ENCODE results near the gene VSTM2B.

Gene VSTM2B

DNA sequence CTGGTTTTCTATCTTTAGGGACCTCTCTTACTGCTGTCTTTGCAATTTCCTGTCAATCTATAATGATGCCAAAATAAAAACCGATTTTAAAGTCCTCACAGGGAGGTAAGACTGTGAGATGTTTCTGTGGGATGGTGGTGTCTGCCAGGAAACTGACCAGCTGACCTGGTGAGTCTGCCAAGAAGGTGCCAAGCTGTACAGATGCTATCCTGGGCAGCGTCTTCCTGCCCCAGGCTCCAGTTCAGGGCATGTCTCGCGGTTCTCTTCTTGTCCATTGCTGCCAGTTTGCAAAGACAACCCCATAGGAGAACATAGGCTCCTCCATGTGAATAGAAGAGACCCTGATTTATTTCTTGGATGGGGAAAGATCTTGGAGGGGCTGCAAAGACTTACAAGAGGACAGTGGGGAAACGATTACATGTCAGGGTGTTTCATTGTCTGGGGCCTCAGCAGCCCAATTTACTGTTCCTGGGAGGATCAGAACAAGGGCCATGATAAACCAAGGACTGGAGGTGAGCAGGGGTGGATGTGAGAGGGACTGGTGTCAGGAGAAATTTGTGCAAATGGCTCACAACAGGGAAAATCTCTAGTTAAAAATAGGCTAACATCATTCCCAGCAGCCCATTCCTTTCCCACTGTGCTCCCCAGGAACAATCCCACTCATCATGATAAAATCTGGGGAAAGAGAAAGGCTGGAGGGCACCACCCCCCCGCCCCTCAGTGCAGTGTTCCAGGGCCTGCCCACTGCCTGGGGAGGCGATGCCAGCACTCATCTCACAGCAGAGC lies 42.7 kb upstream of the VSTM2B start:
- TF ChIP-seq, protein P1, sequence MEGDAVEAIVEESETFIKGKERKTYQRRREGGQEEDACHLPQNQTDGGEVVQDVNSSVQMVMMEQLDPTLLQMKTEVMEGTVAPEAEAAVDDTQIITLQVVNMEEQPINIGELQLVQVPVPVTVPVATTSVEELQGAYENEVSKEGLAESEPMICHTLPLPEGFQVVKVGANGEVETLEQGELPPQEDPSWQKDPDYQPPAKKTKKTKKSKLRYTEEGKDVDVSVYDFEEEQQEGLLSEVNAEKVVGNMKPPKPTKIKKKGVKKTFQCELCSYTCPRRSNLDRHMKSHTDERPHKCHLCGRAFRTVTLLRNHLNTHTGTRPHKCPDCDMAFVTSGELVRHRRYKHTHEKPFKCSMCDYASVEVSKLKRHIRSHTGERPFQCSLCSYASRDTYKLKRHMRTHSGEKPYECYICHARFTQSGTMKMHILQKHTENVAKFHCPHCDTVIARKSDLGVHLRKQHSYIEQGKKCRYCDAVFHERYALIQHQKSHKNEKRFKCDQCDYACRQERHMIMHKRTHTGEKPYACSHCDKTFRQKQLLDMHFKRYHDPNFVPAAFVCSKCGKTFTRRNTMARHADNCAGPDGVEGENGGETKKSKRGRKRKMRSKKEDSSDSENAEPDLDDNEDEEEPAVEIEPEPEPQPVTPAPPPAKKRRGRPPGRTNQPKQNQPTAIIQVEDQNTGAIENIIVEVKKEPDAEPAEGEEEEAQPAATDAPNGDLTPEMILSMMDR (IDR thresholded peaks at IDR 0.05): no peak

DNA sequence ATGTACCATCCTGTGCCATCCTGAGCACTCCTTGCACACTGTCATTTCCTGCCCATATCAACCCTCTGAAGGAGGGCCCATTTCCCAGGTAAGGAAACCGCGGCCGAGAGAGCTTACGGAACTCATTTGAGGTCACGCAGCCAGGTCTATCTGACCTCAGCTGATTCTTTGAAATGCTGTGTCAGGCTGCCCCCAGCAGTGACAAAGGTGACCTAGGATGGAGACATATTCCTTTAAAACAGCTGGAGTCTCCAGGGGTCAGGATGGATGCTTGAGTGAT lies 42.2 kb upstream of the VSTM2B start:
- TF ChIP-seq, protein P1 (IDR thresholded peaks at IDR 0.05): no peak

DNA sequence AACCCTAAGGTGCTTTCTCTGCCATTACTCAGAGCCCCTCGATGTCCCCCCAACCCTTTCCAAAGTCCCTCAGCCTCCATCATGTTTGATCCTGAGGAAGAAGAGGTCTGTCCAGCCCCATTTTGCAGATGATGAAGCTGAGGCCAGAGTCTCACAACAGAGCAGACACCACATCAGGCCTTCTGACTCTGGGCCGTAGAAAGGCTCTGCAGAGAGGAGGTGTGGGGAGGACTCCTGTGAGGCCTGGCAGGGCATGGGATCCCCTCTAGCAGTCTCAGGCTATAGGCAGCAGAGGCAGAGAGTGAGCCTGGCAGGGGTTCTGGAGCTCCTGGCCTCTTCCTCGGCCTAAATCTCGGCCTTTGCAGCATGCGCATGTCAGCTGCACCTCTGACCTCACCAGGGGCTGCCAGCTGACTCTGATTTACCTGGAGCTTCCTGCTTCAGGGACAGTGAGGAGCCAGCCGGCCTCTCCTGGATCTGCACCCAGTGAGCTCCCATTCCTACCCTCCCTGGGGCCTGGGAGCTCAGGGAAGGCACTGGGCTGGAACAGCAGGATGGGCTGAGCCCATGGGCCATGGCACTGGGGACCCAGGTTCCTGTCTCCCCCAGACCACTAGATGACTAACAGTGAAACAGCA lies 41.7 kb upstream of the VSTM2B start:
- TF ChIP-seq, protein P1 (IDR thresholded peaks at IDR 0.05): no peak

DNA sequence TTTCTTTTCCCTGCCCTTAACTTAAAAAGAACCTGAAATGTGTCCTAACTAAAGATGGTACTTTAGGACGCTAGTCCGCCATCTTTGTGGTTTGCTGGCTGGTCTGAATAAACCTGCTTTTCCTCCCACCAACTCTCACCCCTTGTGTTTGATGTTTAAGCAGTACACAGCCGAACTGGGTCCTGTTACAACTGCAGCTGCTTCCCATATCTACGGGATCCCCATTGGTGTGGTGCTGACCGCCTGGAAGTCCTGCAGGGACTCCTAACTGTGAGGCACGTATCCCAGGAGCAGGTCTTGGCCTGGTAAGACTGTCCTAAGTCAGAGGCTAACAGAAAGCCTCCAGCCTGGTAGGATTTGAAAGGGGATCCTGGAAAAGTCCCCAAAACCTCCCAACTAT lies 40.9 kb upstream of the VSTM2B start:
- TF ChIP-seq, protein P1 (IDR thresholded peaks at IDR 0.05): no peak

DNA sequence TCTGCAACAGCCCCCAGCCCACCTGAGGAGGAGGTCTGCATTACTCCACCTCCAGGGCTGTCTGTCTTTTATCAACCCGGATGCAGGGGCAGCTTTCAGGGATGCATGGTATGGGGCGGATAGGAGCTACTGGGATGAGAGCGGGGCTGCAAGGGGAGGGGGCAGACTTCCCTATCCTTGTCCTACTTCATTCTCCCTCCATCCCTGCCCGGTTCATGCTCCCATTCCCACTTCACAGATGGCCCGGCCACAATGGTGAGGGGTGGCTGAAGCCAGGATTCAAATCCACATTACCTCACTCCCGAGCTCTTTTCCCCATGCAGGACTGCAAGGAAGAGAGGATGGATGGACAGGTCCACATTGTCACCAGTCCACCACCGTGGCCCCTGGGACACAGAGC lies 40.5 kb upstream of the VSTM2B start:
- TF ChIP-seq, protein P1 (IDR thresholded peaks at IDR 0.05): no peak

DNA sequence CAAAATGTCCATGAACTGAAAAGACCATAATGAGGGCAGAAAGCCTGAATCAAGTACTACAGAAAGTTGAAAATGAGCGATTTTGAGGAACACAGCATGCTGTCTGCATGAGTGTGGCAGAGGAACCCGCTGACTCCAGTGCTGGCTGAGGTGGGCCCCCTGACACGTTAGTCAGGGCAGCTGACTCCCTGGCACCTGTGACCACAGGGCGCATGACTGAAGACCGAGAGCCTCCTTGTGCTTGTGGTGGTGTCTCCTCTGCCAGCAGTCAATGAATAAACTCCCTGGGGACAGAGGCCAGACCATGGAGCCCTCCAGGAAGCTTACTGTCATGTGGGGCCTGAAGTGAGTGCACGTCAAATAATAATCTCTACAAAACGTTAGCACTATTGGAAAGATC lies 38.4 kb upstream of the VSTM2B start:
- TF ChIP-seq, protein P1 (IDR thresholded peaks at IDR 0.05): no peak

DNA sequence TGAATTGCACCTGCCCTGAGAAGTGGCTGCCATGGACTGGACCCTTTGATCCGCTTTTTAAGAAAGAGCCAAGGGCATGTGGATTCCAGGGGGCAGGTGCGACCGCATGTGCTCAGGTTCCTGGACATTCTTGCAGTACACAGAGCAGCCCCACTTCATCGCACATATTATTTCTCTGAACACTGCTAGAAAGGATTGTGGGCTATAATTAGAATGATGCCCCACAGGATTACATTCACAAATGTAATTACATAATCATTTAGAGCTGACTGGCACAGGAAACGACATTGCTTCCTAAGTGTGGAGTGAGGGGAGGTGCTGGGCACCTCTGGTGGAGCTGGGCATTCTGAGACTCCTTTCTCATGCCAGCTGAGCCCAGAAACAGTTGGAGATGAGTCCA lies 37.5 kb upstream of the VSTM2B start:
- TF ChIP-seq, protein P1 (IDR thresholded peaks at IDR 0.05): no peak

Measured in LNCAP (cell line).